ENCODE data around the gene ISLR. TPM values are rescaled to one million over a fixed set of nuclear protein-coding genes. Genes with fewer than 3 reads are reported as not detected.

ISLR gene
- total RNA-seq, 1 donor from 2014 or later: 108 TPM

- Mint-ChIP-seq H3K4me1 (ENCODE audit: unreplicated experiment) (peaks cover 70% of the 10 kb centered on the region), H3K27ac (ENCODE audit: unreplicated experiment) (peak within 1 kb of the TSS; percentile 92), H3K27me3 (ENCODE audit: unreplicated experiment) (no peaks in the 10 kb centered on the region), H3K9me3 (ENCODE audit: unreplicated experiment) (no peaks in the 10 kb centered on the region), H3K4me3 (ENCODE audit: unreplicated experiment) (peak within 1 kb of the TSS; percentile 66), H3K36me3 (ENCODE audit: unreplicated experiment) (no peaks in the 10 kb centered on the region)
- peak; percentile 15 for TF ChIP-seq CTCF (IDR thresholded peaks at IDR 0.05)
- no peak for DNase-seq (ENCODE audit: extremely low spot score, unreplicated experiment)
Observed at GRCh38 chr15:74202452-74203401, 29.2 kb downstream of the ISLR start, which contains the start of gene STRA6. TSS of gene STRA6 (minus strand) at chr15:74202787. CDS start at chr15:74202267, 520 bp downstream.

- no peaks in the 10 kb centered on the region for H3K27me3 Mint-ChIP-seq (ENCODE audit: unreplicated experiment)
- peak overlapping the region; percentile 59 for H3K27ac Mint-ChIP-seq (ENCODE audit: unreplicated experiment)
- H3K4me1 Mint-ChIP-seq (ENCODE audit: unreplicated experiment): peaks cover 74% of the 10 kb centered on the region
- no peak for TF ChIP-seq CTCF (IDR thresholded peaks at IDR 0.05)
- H3K36me3 Mint-ChIP-seq (ENCODE audit: unreplicated experiment): no peaks in the 10 kb centered on the region
- DNase-seq (ENCODE audit: extremely low spot score, unreplicated experiment): no peak
- no peaks in the 10 kb centered on the region for H3K9me3 Mint-ChIP-seq (ENCODE audit: unreplicated experiment)
- no peak overlapping the region for H3K4me3 Mint-ChIP-seq (ENCODE audit: unreplicated experiment)
Observed at GRCh38 chr15:74203914-74204431, 30.5 kb downstream of the ISLR start.

GRCh38 chr15:74205582-74205947 lies 32.1 kb downstream of the ISLR start:
- Mint-ChIP-seq H3K27ac (ENCODE audit: unreplicated experiment) (no peak overlapping the region), H3K4me1 (ENCODE audit: unreplicated experiment) (peaks cover 78% of the 10 kb centered on the region), H3K27me3 (ENCODE audit: unreplicated experiment) (no peaks in the 10 kb centered on the region), H3K4me3 (ENCODE audit: unreplicated experiment) (no peak overlapping the region), H3K36me3 (ENCODE audit: unreplicated experiment) (no peaks in the 10 kb centered on the region), H3K9me3 (ENCODE audit: unreplicated experiment) (no peaks in the 10 kb centered on the region)
- TF ChIP-seq CTCF (IDR thresholded peaks at IDR 0.05): no peak
- no peak for DNase-seq (ENCODE audit: extremely low spot score, unreplicated experiment)

- Mint-ChIP-seq H3K9me3 (ENCODE audit: unreplicated experiment) (no peaks in the 10 kb centered on the region), H3K4me1 (ENCODE audit: unreplicated experiment) (peaks cover 65% of the 10 kb centered on the region), H3K27me3 (ENCODE audit: unreplicated experiment) (no peaks in the 10 kb centered on the region), H3K36me3 (ENCODE audit: unreplicated experiment) (no peaks in the 10 kb centered on the region), H3K4me3 (ENCODE audit: unreplicated experiment) (no peak overlapping the region), H3K27ac (ENCODE audit: unreplicated experiment) (no peak overlapping the region)
- DNase-seq (ENCODE audit: extremely low spot score, unreplicated experiment): no peak
- TF ChIP-seq CTCF (IDR thresholded peaks at IDR 0.05): no peak
Observed at GRCh38 chr15:74206801-74207281, 33.3 kb downstream of the ISLR start.
